Measurements from ENCODE around the gene CNOT11. TPM values are rescaled to one million over a fixed set of nuclear protein-coding genes. Genes with fewer than 3 reads are reported as not detected.

Gene CNOT11
- total and polyA plus RNA-seq, 2 of the 13 experiments (the other 11 are each of a cell fraction or from before 2014, with no cell fraction given) = 114 to 209 TPM

DNA sequence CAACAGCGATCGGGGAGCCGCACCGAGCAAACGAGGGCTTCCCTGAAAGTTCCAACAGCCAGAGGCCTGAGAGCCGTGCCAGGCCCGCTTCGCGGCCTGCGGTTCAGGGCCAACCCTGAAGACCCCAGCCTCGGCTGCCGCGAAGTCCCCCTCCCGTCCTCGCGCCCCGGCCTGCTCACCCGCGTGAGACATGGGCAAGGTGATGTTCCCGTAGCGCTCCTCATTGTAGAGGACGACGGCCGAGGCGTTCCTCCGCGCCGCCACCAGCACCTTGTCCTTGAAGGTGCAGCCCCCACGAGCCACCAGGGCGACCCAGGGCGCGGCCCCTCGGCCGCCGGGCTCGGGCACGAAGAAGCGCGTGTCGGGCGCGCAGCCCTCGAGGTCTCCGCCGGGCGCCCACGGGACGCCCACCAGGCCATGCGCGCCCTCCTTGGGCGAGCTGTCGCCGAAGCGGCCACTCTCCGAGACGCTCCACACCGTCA lies 55.3 kb downstream of the CNOT11 start (continued):
- TF ChIP-seq TOPORS (CRISPR knock-in tag; IDR thresholded peaks at IDR 0.05) (no peak; the same call in 1 of the 2 replicates), CHD4 (IDR thresholded peaks at IDR 0.05; ENCODE audit: borderline replicate concordance, low read length) (no peak), ZNF564 (CRISPR knock-in tag; IDR thresholded peaks at IDR 0.05) (no peak; the same call in 1 of the 2 replicates), ZNF841 (CRISPR knock-in tag; IDR thresholded peaks at IDR 0.05; ENCODE audit: borderline replicate concordance) (0 out of 2 replicates have a peak, but pooled peaks have one; percentile 5), GPN1 (CRISPR knock-in tag; IDR thresholded peaks at IDR 0.05; ENCODE audit: borderline replicate concordance) (peak; percentile 45; the same call in 1 of the 2 replicates), YY1 (IDR thresholded peaks at IDR 0.05; ENCODE audit: insufficient read depth, insufficient replicate concordance, low read depth, low read length) (no peak), NFE2L2 (IDR thresholded peaks at IDR 0.05; ENCODE audit: low read length) (no peak), PRPF4 (IDR thresholded peaks at IDR 0.05; ENCODE audit: low read depth, low read length, poor library complexity, severe bottlenecking) (no peak), HCFC1 (IDR thresholded peaks at IDR 0.05; ENCODE audit: low read depth, low read length) (no peak), BRD4 (CRISPR knock-in tag; IDR thresholded peaks at IDR 0.05) (no peak; the same call in 1 of the 2 replicates), ZNF557 (CRISPR knock-in tag; IDR thresholded peaks at IDR 0.05) (no peak), RBAK (CRISPR knock-in tag; IDR thresholded peaks at IDR 0.05) (no peak), TAF1 (CRISPR knock-in tag; IDR thresholded peaks at IDR 0.05) (no peak), XBP1 (CRISPR knock-in tag; IDR thresholded peaks at IDR 0.05) (no peak), ZNF354B (CRISPR knock-in tag; IDR thresholded peaks at IDR 0.05) (no peak; the same call in 1 of the 2 replicates), ZBTB38 (CRISPR knock-in tag; IDR thresholded peaks at IDR 0.05) (no peak)
- TF ChIP-seq, protein P1, sequence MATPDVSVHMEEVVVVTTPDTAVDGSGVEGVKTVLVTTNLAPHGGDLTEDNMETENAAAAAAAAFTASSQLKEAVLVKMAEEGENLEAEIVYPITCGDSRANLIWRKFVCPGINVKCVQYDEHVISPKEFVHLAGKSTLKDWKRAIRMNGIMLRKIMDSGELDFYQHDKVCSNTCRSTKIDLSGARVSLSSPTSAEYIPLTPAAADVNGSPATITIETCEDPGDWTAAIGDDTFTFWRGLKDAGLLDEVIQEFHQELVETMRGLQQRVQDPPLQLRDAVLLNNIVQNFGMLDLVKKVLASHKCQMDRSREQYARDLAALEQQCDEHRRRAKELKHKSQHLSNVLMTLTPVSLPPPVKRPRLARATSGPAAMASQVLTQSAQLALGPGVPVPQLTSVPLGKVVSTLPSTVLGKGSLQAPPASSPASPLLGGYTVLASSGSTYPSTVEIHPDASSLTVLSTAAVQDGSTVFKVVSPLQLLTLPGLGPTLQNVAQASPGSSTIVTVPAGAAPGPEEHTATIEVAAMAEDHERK (CRISPR knock-in tag; IDR thresholded peaks at IDR 0.05; ENCODE audit: low read depth) = no peak
- TF ChIP-seq, protein P2, sequence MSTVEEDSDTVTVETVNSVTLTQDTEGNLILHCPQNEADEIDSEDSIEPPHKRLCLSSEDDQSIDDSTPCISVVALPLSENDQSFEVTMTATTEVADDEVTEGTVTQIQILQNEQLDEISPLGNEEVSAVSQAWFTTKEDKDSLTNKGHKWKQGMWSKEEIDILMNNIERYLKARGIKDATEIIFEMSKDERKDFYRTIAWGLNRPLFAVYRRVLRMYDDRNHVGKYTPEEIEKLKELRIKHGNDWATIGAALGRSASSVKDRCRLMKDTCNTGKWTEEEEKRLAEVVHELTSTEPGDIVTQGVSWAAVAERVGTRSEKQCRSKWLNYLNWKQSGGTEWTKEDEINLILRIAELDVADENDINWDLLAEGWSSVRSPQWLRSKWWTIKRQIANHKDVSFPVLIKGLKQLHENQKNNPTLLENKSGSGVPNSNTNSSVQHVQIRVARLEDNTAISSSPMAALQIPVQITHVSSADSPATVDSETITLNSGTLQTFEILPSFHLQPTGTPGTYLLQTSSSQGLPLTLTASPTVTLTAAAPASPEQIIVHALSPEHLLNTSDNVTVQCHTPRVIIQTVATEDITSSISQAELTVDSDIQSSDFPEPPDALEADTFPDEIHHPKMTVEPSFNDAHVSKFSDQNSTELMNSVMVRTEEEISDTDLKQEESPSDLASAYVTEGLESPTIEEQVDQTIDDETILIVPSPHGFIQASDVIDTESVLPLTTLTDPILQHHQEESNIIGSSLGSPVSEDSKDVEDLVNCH (CRISPR knock-in tag; IDR thresholded peaks at IDR 0.05) = 0 out of 2 replicates have a peak, but pooled peaks have one; percentile 5
- TF ChIP-seq, protein P3, sequence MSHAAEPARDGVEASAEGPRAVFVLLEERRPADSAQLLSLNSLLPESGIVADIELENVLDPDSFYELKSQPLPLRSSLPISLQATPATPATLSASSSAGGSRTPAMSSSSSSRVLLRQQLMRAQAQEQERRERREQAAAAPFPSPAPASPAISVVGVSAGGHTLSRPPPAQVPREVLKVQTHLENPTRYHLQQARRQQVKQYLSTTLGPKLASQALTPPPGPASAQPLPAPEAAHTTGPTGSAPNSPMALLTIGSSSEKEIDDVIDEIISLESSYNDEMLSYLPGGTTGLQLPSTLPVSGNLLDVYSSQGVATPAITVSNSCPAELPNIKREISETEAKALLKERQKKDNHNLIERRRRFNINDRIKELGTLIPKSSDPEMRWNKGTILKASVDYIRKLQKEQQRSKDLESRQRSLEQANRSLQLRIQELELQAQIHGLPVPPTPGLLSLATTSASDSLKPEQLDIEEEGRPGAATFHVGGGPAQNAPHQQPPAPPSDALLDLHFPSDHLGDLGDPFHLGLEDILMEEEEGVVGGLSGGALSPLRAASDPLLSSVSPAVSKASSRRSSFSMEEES (CRISPR knock-in tag; IDR thresholded peaks at IDR 0.05) = no peak; the same call in 1 of the 2 replicates
- TF ChIP-seq, protein P4, sequence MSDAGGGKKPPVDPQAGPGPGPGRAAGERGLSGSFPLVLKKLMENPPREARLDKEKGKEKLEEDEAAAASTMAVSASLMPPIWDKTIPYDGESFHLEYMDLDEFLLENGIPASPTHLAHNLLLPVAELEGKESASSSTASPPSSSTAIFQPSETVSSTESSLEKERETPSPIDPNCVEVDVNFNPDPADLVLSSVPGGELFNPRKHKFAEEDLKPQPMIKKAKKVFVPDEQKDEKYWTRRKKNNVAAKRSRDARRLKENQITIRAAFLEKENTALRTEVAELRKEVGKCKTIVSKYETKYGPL (CRISPR knock-in tag; IDR thresholded peaks at IDR 0.05) = no peak; the same call in 1 of the 2 replicates
- TF ChIP-seq, protein P5, sequence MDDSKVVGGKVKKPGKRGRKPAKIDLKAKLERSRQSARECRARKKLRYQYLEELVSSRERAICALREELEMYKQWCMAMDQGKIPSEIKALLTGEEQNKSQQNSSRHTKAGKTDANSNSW (CRISPR knock-in tag; IDR thresholded peaks at IDR 0.05; ENCODE audit: borderline replicate concordance) = no peak
- TF ChIP-seq, protein P6, sequence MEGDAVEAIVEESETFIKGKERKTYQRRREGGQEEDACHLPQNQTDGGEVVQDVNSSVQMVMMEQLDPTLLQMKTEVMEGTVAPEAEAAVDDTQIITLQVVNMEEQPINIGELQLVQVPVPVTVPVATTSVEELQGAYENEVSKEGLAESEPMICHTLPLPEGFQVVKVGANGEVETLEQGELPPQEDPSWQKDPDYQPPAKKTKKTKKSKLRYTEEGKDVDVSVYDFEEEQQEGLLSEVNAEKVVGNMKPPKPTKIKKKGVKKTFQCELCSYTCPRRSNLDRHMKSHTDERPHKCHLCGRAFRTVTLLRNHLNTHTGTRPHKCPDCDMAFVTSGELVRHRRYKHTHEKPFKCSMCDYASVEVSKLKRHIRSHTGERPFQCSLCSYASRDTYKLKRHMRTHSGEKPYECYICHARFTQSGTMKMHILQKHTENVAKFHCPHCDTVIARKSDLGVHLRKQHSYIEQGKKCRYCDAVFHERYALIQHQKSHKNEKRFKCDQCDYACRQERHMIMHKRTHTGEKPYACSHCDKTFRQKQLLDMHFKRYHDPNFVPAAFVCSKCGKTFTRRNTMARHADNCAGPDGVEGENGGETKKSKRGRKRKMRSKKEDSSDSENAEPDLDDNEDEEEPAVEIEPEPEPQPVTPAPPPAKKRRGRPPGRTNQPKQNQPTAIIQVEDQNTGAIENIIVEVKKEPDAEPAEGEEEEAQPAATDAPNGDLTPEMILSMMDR (CRISPR knock-in tag; IDR thresholded peaks at IDR 0.05) = no peak

Data from HepG2 (cell line).